ENCODE data around the gene DUS1L. TPM values are rescaled to one million over a fixed set of nuclear protein-coding genes. Genes with fewer than 3 reads are reported as not detected.

Gene DUS1L
- total RNA-seq, 1 donor from 2014 or later: 125 TPM

DNA sequence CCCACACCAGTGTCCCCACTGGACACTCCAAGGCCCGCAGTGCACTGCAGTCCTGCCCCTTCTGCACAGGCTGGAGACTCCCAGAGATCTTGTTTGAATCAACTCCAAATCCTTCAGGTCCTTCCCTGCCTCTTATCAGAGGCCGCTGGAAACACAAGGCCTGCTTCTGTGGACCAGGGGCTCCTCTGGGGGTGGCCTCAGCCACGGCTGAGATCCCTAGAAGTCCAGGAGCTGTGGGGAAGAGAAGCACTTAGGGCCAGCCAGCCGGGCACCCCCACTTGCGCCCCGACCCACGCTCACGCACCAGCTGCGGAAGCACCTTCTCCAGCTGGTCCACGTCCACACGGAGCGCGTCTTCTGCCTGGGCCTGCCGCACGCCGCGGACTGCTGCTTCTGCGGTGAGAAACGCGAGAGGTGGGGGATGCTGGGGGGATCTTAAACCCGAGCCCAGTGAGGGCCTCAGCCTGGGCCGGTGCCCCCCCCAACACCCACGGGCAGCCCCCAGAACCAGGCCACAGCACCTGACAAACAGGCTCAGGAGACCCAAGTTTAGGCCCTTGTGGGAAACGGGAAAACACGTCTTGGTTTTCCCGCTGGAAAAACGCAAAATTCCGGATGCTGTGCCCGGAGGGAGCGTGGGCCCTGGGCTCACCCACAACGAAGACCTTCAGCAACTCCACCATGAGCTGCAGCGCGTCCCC, 46.5 kb downstream of the DUS1L start:
- Histone ChIP-seq H3K36me3 (ENCODE audit: control insufficient read depth, insufficient read depth, low read length) (no peaks in the 10 kb centered on the region), H3K4me3 (ENCODE audit: low read depth, low read length) (no peak overlapping the region), H3K27me3 (ENCODE audit: control insufficient read depth, insufficient read depth, low read length) (no peaks in the 10 kb centered on the region)
- no peak for FAIRE-seq
- TF ChIP-seq, protein P1, sequence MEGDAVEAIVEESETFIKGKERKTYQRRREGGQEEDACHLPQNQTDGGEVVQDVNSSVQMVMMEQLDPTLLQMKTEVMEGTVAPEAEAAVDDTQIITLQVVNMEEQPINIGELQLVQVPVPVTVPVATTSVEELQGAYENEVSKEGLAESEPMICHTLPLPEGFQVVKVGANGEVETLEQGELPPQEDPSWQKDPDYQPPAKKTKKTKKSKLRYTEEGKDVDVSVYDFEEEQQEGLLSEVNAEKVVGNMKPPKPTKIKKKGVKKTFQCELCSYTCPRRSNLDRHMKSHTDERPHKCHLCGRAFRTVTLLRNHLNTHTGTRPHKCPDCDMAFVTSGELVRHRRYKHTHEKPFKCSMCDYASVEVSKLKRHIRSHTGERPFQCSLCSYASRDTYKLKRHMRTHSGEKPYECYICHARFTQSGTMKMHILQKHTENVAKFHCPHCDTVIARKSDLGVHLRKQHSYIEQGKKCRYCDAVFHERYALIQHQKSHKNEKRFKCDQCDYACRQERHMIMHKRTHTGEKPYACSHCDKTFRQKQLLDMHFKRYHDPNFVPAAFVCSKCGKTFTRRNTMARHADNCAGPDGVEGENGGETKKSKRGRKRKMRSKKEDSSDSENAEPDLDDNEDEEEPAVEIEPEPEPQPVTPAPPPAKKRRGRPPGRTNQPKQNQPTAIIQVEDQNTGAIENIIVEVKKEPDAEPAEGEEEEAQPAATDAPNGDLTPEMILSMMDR (IDR thresholded peaks at IDR 0.05; ENCODE audit: insufficient read depth, low read length, severe bottlenecking): no peak
- no peak for DNase-seq (ENCODE audit: low read depth)

DNA sequence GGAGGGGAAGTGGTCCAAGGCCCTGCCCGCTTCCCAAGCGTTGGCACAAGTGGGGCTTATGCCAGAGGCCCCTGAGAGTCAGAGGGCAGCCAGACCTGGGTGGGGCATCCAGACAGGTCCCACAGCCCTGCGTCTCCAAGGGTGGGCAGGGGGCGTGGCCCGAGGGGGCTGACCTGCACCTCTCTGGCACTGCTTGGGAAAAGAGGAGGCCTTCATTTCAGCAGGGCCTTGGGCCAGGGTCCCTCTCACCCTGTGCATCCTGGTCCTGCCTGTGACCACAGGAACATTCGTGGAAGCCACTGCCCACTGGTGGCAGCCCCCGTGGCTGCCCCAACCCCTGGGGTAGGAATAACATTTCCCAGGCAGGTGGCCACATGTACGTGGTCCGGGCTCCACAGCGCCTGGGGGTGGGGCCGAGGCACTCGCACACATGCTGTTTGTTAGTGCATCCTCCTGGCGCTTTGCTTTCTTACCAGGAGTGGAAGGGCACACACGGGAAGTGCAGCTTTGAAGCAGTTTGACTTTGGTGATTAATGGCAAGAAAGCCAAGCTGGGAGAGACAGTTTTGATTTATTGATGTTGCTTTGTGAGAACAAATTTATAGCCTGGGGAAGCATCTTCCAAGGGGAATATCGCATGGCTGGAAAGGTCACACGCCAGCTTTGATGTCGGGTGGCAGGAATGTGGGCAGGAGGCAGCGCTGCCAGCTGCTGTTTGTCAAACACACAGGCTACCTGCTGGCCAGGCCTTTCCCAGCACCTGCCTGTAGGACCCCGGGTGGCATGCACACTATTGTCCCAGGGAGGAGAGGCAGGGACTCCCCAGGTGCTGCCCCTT, 47.2 kb downstream of the DUS1L start:
- H3K4me3 ChIP-seq (ENCODE audit: low read depth, low read length): no peak overlapping the region
- DNase-seq (ENCODE audit: low read depth) (no peak), FAIRE-seq (no peak)
- H3K27me3 ChIP-seq (ENCODE audit: control insufficient read depth, insufficient read depth, low read length): no peaks in the 10 kb centered on the region
- no peaks in the 10 kb centered on the region for H3K36me3 ChIP-seq (ENCODE audit: control insufficient read depth, insufficient read depth, low read length)
- TF ChIP-seq, protein P1 (IDR thresholded peaks at IDR 0.05; ENCODE audit: insufficient read depth, low read length, severe bottlenecking): no peak

DNA sequence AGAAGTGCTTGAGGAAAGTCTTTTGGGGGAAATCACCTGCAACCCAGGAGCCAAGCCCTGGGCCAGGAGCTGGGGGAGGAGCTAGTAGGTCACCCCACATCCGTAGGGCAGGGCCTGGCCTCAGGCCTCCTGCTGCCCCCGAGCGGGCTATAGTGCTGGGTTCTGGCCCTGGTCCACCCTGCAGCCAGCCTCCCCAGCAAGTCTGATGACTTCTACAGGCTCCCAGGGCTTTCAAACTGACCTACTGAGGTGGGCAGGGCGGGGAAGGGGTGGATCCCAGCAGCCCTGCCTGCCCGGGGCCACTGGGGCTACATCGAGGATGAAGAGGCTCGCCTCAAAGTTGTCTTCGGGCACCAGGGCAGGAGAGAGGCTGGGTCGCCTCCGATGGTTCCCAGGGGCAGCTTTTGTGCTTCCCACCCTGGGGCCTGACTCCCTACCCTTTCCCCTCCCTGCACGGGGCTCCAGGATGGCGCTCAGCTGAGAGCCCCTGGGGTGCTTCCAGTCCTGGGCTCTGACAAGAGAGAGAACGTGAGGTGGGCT, 47.9 kb downstream of the DUS1L start:
- no peak for DNase-seq (ENCODE audit: low read depth)
- no peaks in the 10 kb centered on the region for H3K36me3 ChIP-seq (ENCODE audit: control insufficient read depth, insufficient read depth, low read length)
- no peak for FAIRE-seq
- H3K4me3 ChIP-seq (ENCODE audit: low read depth, low read length): no peak overlapping the region
- no peaks in the 10 kb centered on the region for H3K27me3 ChIP-seq (ENCODE audit: control insufficient read depth, insufficient read depth, low read length)
- TF ChIP-seq, protein P1 (IDR thresholded peaks at IDR 0.05; ENCODE audit: insufficient read depth, low read length, severe bottlenecking): no peak

DNA sequence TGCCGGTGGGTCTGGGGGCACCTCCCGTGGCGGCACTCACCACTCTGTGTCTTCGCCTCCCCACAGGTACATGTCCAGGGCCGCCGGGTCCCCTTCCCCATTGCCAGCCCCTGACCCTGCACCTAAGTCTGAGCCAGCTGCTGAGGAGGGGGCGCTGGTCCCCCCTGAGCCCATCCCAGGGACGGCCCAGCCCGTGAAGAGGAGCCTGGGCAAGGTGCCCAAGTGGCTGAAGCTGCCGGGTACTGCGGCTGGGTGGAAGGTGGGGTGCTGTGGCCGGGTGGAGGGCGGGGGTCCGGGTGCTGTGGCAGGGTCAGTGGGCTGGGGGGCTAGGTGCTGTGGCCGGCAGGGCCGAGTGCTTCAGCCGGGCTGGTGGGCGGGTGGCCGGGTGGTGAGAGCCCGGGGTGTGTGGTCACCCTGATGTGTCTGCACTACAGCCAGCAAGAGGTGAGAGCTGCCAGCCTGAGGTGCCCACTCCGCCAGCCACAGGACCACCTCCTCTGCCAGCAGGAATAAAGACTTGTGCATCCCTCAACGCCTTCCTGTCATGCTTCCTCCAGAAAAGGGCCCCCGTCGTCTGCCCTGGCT, 48.6 kb downstream of the DUS1L start:
- TF ChIP-seq, protein P1 (IDR thresholded peaks at IDR 0.05; ENCODE audit: insufficient read depth, low read length, severe bottlenecking): no peak
- no peak overlapping the region for H3K4me3 ChIP-seq (ENCODE audit: low read depth, low read length)
- no peaks in the 10 kb centered on the region for H3K36me3 ChIP-seq (ENCODE audit: control insufficient read depth, insufficient read depth, low read length)
- H3K27me3 ChIP-seq (ENCODE audit: control insufficient read depth, insufficient read depth, low read length): no peaks in the 10 kb centered on the region
- DNase-seq (ENCODE audit: low read depth) (no peak), FAIRE-seq (no peak)

DNA sequence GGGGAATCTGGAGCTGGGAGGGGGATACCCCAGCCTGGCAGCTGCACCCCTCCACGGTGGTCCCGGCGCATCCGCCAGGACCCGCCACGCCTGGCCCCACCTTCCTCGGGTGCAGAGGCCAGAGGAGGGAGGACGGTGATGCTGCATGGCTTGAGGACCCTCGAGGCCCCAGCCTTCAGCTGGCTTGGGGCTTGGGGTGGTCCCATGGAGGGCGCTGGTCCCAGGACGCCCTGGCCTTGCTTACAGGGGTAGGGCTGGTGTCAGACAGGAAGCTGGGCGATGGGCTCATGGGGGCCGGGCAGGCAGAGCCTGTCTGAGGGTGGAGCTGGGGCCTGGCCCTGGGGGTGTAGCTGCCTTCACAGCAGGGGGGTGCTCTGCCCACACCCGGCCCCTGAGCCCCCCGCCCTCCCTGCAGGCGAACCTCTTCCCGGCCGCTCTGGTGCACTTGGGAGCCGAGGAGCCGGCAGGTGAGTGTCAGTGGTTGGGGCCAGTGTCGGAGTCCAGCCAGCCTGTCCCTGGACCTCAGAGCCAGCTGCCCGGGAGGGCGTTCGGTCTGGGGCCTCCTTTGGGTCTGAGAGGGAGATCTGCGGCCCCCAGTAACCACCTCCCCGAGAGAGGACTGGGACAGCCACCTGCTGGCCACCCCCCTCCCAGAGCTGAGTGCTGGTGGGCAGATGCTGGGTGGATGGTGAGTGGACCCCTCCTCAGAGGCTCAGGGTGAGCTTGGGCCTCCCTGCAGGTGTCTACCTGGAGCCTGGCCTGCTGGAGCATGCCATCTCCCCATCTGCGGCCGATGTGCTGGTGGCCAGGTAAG, 49.3 kb downstream of the DUS1L start:
- TF ChIP-seq, protein P1 (IDR thresholded peaks at IDR 0.05; ENCODE audit: insufficient read depth, low read length, severe bottlenecking): no peak
- no peaks in the 10 kb centered on the region for H3K27me3 ChIP-seq (ENCODE audit: control insufficient read depth, insufficient read depth, low read length)
- no peak for DNase-seq (ENCODE audit: low read depth)
- no peak for FAIRE-seq
- H3K36me3 ChIP-seq (ENCODE audit: control insufficient read depth, insufficient read depth, low read length): peaks cover 2% of the 10 kb centered on the region
- H3K4me3 ChIP-seq (ENCODE audit: low read depth, low read length): no peak overlapping the region

Measured in bronchial epithelial cell (primary cell).